K562 (cell line): ENCODE results near the gene PTTG1IP. TPM values are rescaled to one million over a fixed set of nuclear protein-coding genes. Genes with fewer than 3 reads are reported as not detected.

Experiments
- CREM ChIP-seq: IDR thresholded peaks from 2 replicates; pipeline ENCODE4 v1.6.1; 2014; ENCODE audit warnings: antibody characterized with exemption, low read depth
- DPF2 ChIP-seq: fragments of 450-650 bp; IDR thresholded peaks from 2 replicates; pipeline ENCODE4 v1.6.1; 2016
- EP300 ChIP-seq: IDR thresholded peaks from 2 replicates; pipeline ENCODE4 v1.6.1; 2012; ENCODE audit warnings: low read length, improper control_type of control experiment
- FOXP1 ChIP-seq: sonication (generic); formaldehyde crosslinking; IDR thresholded peaks from 2 replicates; pipeline ENCODE4 v1.8.0; 2022; ENCODE audit warnings: mild to moderate bottlenecking, missing genetic modification reagents
- MEIS2 ChIP-seq: fragments of 450-650 bp; IDR thresholded peaks from 2 replicates; pipeline ENCODE4 v1.6.1; 2014; ENCODE audit warnings: mild to moderate bottlenecking; ENCODE audit not compliant: partially characterized antibody
- MTA2 ChIP-seq: fragments of 450-650 bp; IDR thresholded peaks from 2 replicates; pipeline ENCODE4 v1.6.1; 2016; ENCODE audit warnings: low read depth
- SPI1 ChIP-seq: IDR thresholded peaks from 2 replicates; pipeline ENCODE4 v1.6.1; 2011; ENCODE audit warnings: low read depth, low read length, control low read depth, borderline replicate concordance
- TEAD2 ChIP-seq: fragments of 450-650 bp; IDR thresholded peaks from 2 replicates; pipeline ENCODE4 v1.6.1; 2016; ENCODE audit warnings: missing genetic modification characterization, control low read depth, missing compliant biosample characterization
- ZNF354B ChIP-seq: fragments of 250-450 bp; sonication (Bioruptor Pico); IDR thresholded peaks from 2 replicates; pipeline ENCODE4 v1.4.0; 2020
- ZNF589 ChIP-seq: fragments of 200-800 bp; sonication (Bioruptor generic); IDR thresholded peaks from 2 replicates; pipeline ENCODE4 v1.6.1; 2016; ENCODE audit warnings: low read depth, missing genetic modification characterization, missing compliant biosample characterization
- polyA plus RNA-seq, 8 experiments: library from polyadenylated mRNA; depleted of rRNA in 4 of 8; stranded (reverse) in 5 of 8; unstranded in 3 of 8; fragments of >200 nt; fragmentation: Nextera tagmentation in 2 of 8; fragmentation: Illumina TruSeq in 1 of 8; extraction: Ambion mirVana in 2 of 8; extraction: Trizol in 1 of 8; gene quantifications; 2 replicates each; pipeline versions ENCODE4 v1.2.1 to v1.2.3, GENCODE V29; 2011 to 2014; ENCODE audit warnings: inconsistent platforms in 1 of 8, missing spikeins in 1 of 8
- total RNA-seq, 7 experiments: library from RNA; depleted of rRNA in 6 of 7; stranded (reverse); fragments of >200 nt in 6 of 7; fragmentation: Illumina TruSeq in 2 of 7; extraction: Trizol in 2 of 7; gene quantifications; 2 replicates each; pipeline versions ENCODE4 v1.2.1 to v1.2.3, GENCODE V29; 2011 to 2021; ENCODE audit warnings: low replicate concordance in 1 of 7
- TF ChIP-seq, protein P1 (sequence below), 2 experiments: fragments of 450-650 bp; formaldehyde crosslinking in 1 of 2; IDR thresholded peaks; 2 replicates each; pipeline versions ENCODE4 v1.4.0 to v1.6.1; 2014 to 2020; ENCODE audit warnings: mild to moderate bottlenecking in 2 of 2, borderline replicate concordance in 1 of 2, low read depth in 1 of 2
- TF ChIP-seq, protein P2 (sequence below): fragments of 250-450 bp; sonication (Bioruptor Pico); IDR thresholded peaks from 2 replicates; pipeline ENCODE4 v1.4.0; 2020; ENCODE audit warnings: mild to moderate bottlenecking
- TF ChIP-seq, protein P3 (sequence below): sonication (generic); IDR thresholded peaks from 2 replicates; pipeline ENCODE4 v1.6.1; 2016

Gene PTTG1IP
- total and polyA plus RNA-seq, 9 of the 15 experiments (the other 6 are each of a cell fraction or from before 2014, with no cell fraction given) = 5.0 to 99.3 (median 82.4) TPM

DNA sequence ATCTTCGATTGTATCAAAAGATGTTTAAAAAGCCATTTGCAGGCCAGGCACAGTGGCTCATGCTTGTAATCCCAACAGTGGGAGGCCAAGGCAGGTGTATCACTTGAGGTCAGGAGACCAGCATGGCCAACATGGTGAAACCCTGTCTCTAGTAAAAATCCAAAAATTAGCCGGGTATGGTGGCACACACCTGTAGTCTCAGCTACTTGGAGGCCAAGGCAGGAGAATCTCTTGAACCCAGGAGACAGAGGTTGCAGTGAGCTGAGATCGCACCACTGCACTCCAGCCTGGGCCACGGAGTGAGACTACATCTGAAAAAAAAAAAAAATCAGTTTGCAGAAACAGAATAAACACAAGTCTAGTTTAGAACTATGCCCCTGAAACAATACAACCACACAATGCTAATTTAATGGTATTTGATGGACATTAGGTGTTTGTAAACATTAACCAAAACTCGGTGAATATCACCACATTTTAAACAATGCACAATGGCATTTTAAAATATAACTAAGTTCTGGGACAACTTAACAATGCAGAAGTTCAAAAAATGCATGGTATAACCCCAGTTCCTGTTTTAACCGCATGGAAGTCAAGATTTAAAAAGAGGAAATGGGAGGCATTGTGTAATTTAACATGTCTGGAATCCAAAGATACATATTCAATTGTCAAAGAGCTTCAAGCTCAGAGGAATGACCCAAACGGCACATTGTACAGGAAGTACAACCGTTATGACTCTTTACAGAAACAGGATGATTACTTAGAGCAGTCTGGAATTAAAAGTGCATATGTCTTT is 7.1 kb upstream of the PTTG1IP start (continued):
- TF ChIP-seq, protein P1, sequence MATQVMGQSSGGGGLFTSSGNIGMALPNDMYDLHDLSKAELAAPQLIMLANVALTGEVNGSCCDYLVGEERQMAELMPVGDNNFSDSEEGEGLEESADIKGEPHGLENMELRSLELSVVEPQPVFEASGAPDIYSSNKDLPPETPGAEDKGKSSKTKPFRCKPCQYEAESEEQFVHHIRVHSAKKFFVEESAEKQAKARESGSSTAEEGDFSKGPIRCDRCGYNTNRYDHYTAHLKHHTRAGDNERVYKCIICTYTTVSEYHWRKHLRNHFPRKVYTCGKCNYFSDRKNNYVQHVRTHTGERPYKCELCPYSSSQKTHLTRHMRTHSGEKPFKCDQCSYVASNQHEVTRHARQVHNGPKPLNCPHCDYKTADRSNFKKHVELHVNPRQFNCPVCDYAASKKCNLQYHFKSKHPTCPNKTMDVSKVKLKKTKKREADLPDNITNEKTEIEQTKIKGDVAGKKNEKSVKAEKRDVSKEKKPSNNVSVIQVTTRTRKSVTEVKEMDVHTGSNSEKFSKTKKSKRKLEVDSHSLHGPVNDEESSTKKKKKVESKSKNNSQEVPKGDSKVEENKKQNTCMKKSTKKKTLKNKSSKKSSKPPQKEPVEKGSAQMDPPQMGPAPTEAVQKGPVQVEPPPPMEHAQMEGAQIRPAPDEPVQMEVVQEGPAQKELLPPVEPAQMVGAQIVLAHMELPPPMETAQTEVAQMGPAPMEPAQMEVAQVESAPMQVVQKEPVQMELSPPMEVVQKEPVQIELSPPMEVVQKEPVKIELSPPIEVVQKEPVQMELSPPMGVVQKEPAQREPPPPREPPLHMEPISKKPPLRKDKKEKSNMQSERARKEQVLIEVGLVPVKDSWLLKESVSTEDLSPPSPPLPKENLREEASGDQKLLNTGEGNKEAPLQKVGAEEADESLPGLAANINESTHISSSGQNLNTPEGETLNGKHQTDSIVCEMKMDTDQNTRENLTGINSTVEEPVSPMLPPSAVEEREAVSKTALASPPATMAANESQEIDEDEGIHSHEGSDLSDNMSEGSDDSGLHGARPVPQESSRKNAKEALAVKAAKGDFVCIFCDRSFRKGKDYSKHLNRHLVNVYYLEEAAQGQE (IDR thresholded peaks at IDR 0.05; ENCODE audit: borderline replicate concordance) = peak; percentile 60; the same call in 1 of the 2 replicates
- TF ChIP-seq, protein P1 (CRISPR knock-in tag; IDR thresholded peaks at IDR 0.05; ENCODE audit: low read depth) = no peak
- TF ChIP-seq SPI1 (peak; percentile 100), CREM (peak; percentile 7; the same call in 1 of the 2 replicates), MEIS2 (peak; percentile 54), TEAD2 (tag) (no peak), DPF2 (peak; percentile 63; the same call in 1 of the 2 replicates), FOXP1 (CRISPR knock-in tag) (no peak), ZNF354B (CRISPR knock-in tag) (peak; percentile 3; the same call in 1 of the 2 replicates), EP300 (peak; percentile 76), ZNF589 (CRISPR knock-in tag) (peak; percentile 80; the same call in 1 of the 2 replicates), MTA2 (peak; percentile 37; the same call in 1 of the 2 replicates)
- TF ChIP-seq, protein P2, sequence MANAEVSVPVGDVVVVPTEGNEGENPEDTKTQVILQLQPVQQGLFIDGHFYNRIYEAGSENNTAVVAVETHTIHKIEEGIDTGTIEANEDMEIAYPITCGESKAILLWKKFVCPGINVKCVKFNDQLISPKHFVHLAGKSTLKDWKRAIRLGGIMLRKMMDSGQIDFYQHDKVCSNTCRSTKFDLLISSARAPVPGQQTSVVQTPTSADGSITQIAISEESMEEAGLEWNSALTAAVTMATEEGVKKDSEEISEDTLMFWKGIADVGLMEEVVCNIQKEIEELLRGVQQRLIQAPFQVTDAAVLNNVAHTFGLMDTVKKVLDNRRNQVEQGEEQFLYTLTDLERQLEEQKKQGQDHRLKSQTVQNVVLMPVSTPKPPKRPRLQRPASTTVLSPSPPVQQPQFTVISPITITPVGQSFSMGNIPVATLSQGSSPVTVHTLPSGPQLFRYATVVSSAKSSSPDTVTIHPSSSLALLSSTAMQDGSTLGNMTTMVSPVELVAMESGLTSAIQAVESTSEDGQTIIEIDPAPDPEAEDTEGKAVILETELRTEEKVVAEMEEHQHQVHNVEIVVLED (CRISPR knock-in tag) = peak; percentile 49; the same call in 1 of the 2 replicates
- TF ChIP-seq, protein P3, sequence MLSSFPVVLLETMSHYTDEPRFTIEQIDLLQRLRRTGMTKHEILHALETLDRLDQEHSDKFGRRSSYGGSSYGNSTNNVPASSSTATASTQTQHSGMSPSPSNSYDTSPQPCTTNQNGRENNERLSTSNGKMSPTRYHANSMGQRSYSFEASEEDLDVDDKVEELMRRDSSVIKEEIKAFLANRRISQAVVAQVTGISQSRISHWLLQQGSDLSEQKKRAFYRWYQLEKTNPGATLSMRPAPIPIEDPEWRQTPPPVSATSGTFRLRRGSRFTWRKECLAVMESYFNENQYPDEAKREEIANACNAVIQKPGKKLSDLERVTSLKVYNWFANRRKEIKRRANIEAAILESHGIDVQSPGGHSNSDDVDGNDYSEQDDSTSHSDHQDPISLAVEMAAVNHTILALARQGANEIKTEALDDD = peak; percentile 82
